T-helper 2 cell (primary cell): ENCODE results near the gene SPARC.
"Not testable (repeated sequence)": the region's sequence is repeated elsewhere in the genome, so short reads cannot be mapped to it uniquely, and the experiment has no call there.

ENCODE experiments used
- DNase-seq, 5 experiments: peaks; one replicate each; pipeline versions ENCODE4 v3.0.0 to v3.0.0-alpha.2; 2012 to 2022

Gene SPARC

DNA sequence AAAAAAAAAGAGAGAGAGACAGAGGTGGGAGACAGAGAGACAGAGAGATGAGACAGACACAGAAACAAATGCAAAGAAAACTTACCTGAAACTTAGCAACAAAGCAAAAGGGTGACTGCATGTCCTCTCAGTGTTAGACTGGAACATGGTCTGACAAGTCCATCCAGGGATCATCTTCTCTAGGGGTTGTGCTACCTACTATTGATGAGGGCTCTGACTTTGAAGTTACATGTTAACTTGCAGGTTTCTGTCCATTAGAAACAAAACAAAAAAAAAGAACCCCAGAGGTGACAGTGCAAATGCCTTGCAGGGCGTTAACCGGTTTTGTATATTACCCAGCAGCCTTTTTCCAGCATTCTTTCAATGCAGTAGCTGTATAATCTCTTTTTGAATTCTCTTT, 13.6 kb upstream of the SPARC start:
- DNase-seq = no peak

DNA sequence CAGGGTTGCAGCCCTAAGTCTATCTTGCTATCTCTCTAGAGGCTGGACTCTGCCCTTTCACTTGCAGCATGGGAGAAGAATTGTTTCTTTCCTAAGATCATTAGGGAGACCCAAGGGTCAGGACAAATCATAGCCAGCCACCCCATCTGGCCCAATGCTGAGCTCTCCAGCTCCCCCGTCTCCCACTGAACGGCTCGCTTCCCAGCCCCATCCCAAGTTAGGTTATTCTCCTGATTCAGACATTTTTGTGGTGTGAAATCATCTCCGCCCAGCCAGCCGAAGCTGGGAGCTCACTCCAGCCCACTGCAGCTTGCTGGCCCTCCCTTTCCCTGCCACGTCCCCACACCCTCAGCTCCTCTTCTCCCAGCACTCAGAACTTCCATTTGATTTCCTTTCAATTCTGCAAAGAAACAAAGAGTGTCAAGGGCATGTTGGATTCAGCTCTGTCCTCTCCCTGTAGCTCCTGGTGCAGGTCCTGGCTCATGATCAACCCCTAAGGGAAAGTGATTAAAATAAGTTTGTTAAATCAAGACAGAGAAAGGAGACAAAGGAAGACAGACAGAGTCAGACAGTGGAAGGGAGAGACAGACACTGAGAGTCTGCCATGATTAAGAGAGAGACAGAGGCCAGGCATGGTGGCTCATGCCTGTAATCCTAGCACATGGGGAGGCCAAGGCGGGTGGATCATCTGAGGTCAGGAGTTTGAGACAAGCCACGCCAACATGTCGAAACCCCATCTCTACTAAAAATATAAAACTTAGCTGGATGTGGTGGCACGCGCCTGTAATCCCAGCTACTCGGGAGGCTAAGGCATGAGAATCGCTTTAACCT, 12.6 kb upstream of the SPARC start:
- no peak for DNase-seq

DNA sequence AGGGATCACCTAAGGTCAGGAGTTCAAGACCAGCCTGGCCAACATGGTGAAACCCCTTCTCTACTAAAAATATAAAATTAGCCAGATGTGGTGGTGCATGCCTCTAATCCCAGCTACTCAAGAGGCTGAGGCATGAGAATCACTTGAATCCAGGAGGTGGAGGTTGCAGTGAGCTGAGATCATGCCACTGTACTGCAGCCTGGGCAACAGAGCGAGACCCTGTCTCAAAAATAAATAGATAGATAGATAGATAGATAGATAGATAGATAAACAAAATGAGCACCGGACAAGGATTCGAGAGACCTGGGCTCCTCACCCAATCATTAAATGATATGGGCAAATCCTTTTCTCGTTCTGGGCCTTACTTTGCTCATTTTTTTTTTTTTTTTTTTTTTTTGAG, 11.4 kb upstream of the SPARC start:
- DNase-seq = not testable (repeated sequence)

DNA sequence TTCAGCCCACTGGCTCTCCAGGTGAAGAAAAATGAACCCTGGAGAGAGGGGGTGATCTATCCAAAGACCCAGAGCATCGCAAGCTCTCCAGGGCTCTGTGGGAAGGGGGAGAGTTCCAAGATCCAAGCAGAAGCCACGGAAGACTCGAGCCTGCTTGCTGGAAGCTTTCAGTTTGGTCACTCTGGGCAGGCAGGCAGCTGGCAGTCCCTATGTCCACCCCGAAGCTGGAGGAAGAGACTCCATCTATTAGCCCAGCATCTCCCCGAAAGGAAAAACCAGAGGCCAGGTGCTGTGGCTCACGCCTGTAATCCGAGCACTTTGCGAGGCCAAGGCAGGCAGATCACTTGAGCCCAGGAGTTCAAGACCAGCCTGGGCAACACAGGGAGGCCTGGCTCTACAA, 10.7 kb upstream of the SPARC start:
- DNase-seq = no peak

- no peak for DNase-seq
These were observed 9.9 kb upstream of the SPARC start for GRCh38 chr5:151696470-151697061.

GRCh38 chr5:151695464-151695863, 8.7 kb upstream of the SPARC start:
- DNase-seq = no peak

- no peak for DNase-seq
These were observed 7.3 kb upstream of the SPARC start for GRCh38 chr5:151694035-151694485.

DNA sequence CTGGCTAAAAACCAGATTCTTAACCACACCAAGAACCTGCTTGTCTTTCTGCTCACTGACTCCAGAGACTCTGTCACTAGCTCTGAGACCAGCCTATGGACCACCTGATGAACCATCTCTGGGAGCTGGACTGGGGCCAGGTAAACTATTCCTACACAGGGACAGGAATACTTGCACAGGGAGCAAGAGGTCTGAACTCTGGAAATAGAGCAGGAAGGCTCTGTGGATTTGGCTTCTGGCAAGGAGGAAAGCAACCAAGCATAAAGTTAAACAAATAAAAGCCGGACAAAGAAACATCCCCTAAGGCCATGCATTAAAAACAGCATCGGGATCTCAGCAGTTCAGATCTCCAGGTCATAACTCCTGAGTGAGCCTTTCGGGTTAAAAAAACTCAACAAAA, 5.6 kb upstream of the SPARC start:
- no peak for DNase-seq

DNA sequence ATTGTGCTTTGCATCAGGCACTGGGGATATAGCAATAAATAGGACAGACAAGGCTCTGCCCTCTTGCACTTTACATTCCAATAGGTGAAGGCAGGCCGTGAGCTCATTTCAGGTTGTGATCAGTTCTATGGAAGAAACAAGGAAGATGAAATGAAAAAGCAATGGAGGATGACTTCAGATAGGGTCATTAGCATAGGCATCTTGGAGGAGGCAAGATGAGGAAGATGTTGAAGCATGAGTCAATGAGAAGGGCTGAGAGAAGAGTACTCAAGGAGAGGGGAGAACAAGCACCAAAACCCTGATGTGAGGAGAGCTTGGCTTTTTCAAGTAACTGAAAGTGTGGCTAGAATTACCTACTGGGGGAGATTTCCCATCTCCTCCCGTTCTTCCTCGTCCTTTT, 5.0 kb upstream of the SPARC start:
- no peak for DNase-seq

DNA sequence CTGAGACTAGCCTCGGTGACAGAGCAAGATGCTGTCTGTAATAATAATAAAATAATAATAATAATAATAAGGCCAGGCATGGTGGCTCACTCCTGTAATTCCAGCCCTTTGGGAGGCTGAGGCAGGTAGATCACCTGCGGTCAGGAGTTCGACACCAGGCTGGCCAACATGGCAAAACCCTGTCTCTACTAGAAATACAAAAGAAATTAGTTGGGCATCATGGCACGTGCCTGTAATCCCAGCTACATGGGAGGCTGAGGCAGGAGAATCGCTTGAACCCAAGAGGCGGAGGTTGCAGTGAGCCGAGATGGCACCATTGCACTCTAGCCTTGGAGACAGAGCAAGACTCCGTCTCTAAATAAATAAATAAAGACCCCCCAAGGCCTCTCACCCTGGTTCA, 2.9 kb upstream of the SPARC start:
- DNase-seq = not testable (repeated sequence)

- DNase-seq = no peak
These were observed 1.7 kb upstream of the SPARC start for GRCh38 chr5:151688436-151688835.

- DNase-seq = no peak
These were observed 704 bp downstream of the SPARC start for GRCh38 chr5:151685749-151686673.

DNA sequence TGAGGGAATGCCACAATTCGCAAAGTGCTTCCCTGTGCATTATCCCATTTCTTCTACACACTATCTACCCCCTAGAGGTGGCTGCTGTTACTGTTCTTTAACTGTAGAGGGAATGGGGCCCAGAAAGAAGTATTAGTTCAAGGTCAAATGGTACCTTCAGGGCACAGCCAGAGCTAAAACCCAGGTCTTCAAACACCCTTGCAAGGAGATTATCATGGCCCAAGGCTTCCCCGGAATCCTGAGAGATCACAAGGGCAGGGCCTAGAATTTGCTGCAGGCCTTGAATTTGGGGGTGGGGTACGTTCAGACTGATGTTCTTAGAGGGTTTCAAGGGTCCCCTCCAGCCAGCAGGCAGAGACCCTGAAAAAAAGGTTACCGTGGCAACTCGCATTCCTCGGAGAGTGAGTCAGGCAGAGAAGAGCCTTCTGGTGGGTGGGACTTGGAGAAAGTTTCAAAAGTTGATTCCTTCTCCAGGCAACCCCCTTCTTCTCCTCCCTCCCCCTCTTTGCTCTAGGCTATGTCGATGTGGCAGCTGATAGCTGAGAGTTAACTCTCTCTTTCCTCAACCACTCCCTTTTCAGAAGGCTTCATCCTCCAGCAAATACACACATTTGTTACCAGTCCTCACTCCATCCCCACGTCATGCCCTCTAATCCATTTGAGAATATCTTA, 1.9 kb downstream of the SPARC start:
- no peak for DNase-seq

DNA sequence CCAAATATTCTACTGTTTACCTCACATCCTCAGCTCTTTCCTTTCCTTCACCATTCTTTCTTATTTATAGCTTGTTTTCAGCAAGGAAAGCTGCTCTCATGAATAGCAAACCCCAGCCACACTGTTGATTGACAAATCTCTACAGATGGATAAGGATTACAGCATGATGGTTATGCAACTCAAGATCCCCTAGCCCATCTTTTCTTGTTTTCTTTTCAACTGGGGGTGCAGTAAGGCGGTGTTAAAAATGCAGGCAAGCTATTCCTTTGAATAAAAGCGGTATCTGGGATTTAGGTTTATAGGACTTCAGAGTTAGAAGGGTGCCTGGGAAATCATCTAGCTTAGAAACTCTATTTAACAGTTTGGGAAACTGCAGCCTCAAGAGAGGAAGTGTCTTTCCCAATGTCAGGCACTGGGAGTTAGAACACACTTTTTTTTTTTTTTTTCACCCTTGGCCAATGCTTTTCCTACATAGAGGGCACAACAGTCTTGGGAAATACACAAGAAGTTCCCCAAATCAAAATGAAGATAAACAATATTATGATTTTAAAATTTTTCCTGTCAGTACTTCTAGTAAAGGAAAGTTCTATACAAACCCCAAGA, 2.6 kb downstream of the SPARC start:
- DNase-seq = no peak

DNA sequence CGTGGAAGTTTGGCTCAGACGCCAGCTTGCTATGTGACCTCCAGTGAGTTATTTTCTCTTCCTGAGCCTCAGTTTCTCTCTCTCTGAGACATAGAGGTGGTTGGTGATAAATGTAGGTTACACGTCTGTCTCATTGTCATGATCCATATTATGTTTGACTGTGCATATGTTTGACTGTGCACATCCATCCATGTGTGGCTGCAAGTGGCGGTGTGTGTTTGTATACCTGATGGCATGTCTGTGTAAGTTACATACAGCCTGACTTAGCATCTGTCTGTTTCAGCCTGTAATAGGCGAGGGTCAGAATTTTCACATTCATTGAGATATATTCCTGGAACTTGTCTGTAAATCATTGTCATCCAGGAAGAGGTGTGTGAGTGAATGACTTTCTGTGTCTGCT, 3.3 kb downstream of the SPARC start:
- no peak for DNase-seq

DNA sequence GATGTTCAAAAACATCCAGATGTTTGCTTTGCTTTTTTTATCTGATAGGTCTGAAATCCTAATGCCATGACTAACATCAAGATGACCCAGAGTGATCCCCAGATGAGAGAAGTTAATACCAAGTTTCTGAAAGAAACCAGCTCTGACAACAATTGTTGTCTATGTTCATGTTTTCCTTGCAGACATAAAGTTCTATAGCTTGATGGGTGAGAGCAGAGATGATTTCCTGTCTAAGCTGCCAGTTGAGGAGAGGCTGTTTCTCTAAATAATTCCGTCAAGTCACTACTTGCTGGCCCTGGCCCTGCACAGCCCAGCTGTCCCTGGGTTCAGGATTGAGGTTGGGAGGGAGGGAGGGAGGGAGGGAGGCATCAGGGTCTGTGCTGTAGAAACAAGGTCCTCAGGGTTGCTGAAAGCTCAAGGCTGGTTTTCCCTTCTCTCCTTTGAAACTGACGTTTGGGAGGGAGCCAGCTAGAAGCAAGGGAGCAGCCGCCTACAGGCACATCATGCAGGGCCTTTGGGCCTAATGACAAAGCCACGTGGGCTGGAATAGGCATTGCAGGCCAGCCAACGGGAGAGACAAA, 3.9 kb downstream of the SPARC start:
- DNase-seq = no peak

DNA sequence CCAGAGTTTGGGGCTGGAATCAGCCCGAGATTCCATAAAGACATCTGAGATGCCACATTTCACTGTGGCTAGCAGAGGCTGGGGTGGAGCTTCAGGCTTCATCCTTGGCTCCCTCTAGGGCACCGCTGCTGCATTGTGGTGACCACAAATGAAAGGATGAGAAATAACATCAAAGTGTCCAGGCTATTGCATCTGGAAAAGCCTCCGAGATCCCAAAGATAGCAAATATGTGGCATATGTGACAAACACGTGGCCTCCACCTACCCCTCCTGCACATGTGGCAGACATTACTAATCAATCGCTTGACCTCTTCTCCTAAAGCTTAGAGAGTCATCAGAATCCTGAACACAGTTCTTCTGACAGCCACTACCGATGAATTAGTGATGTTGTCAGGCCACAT, 4.5 kb downstream of the SPARC start:
- DNase-seq = no peak

- DNase-seq = no peak
These were observed 5.7 kb downstream of the SPARC start for GRCh38 chr5:151680944-151681427.

DNA sequence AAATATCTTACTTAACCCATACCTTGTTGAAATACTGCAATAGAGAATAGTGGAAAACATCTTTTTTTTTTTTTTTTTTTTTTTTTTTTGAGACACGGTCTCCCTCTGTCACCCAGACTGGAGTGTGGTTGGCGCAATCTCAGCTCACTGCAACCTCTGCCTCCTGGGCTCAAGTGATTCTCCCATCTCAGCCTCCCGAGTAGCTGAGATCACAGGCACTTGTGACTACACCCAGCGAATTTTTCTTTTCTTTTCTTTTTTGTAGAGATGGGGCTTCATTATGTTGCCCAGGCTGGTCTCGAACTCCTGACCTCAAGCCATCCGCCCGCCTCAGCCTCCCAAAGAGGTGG, 6.6 kb downstream of the SPARC start:
- not testable (repeated sequence) for DNase-seq

DNA sequence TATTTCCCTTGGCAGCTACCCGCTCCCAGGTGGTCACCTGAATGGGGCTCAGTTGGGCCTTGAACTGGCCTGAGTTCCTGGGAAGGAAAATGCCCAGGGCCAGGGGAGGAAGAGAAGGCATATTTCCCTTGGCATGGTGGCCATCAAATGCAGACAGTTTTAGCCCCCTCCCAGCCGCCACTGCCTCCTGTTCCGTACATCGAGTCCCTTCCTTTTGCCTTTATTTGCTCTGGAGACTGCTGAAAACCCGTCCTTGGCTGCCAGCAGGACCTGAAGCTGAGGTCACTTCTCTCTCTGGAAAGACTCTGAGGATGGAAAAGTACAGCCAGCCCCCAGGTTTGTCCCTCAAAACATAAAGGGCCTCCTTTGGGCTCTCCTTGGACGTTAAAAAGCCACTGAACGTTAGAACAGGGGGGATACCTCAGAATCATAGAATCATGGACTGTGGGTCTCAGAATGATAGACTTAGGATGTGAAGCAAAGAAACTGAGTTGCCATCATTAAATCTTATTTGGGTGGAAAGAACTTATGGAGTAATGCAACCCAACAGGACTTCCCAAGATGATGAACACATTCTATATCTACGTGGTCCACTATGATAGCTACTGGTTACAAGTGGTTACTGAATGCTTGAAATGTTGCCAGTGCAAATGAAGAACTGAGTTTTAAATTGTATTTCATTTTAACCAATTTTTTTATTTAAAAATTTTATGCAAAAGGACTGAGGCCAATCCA, 7.1 kb downstream of the SPARC start:
- no peak for DNase-seq

- no peak for DNase-seq
These were observed 8.0 kb downstream of the SPARC start for GRCh38 chr5:151678713-151679112.
